GM12891 (cell line): Measurements from ENCODE around the gene TREX2.

Experiments used
- POLR2A ChIP-seq: IDR thresholded peaks from 2 replicates; pipeline ENCODE4 v1.6.1; 2011; ENCODE audit warnings: low read depth, low read length, control low read depth
- POLR2AphosphoS5 ChIP-seq: IDR thresholded peaks from 2 replicates; pipeline ENCODE4 v1.6.1; 2011; ENCODE audit warnings: low read depth, low read length, control low read depth

GRCh38 chrX:153416781-153417450, 28.9 kb downstream of the TREX2 start:
- TF ChIP-seq POLR2A: no peak
- no peak for TF ChIP-seq POLR2AphosphoS5
